Stimulated activated naive CD4-positive, alpha-beta T cell treated with Interleukin-2 at 50 U/mL for 16 hours (primary cell): ENCODE measurements around the gene SET.
A peak's percentile ranks its signal among the peaks of the same experiment; 100 is the strongest.
"Not testable (repeated sequence)": the region's sequence is repeated elsewhere in the genome, so short reads cannot be mapped to it uniquely, and the experiment has no call there.

Experiments used
- DNase-seq: peaks from one replicate; lab custom pipeline; 2025; lab: John Stamatoyannopoulos, UW

The SET gene

GRCh38 chr9:128687453-128687852 lies 1.6 kb upstream of the SET start:
- no peak for DNase-seq

- DNase-seq = peak; percentile 74
Observed at GRCh38 chr9:128689293-128689774, 312 bp downstream of the SET start.

- peak; percentile 60 for DNase-seq
Observed at GRCh38 chr9:128689820-128690683, 1.0 kb downstream of the SET start.

- no peak for DNase-seq
Observed at GRCh38 chr9:128690684-128691034, 1.6 kb downstream of the SET start.

- DNase-seq = not testable (repeated sequence)
Observed at GRCh38 chr9:128693738-128694137, 4.7 kb downstream of the SET start.

- no peak for DNase-seq
Observed at GRCh38 chr9:128694344-128694743, 5.3 kb downstream of the SET start.

GRCh38 chr9:128696923-128697707 lies 8.1 kb downstream of the SET start:
- DNase-seq = no peak

GRCh38 chr9:128699096-128699795 lies 10.2 kb downstream of the SET start:
- DNase-seq = not testable (repeated sequence)

- no peak for DNase-seq
Observed at GRCh38 chr9:128701227-128701854, 12.3 kb downstream of the SET start.

- DNase-seq = peak; percentile 82
Observed at GRCh38 chr9:128702445-128702948, 13.5 kb downstream of the SET start, which contains the start of gene PKN3. PKN3 (plus strand) TSS chr9:128702503; CDS start chr9:128702916, 413 bp downstream.

GRCh38 chr9:128702949-128703615 lies 14.1 kb downstream of the SET start:
- no peak for DNase-seq

GRCh38 chr9:128703616-128704355 lies 14.8 kb downstream of the SET start:
- no peak for DNase-seq

GRCh38 chr9:128704356-128704670 lies 15.3 kb downstream of the SET start:
- no peak for DNase-seq

GRCh38 chr9:128705051-128705965 lies 16.3 kb downstream of the SET start:
- no peak for DNase-seq

- no peak for DNase-seq
Observed at GRCh38 chr9:128706045-128706444, 17.0 kb downstream of the SET start.

GRCh38 chr9:128706671-128707381 lies 17.8 kb downstream of the SET start:
- no peak for DNase-seq

- no peak for DNase-seq
Observed at GRCh38 chr9:128707446-128707845, 18.4 kb downstream of the SET start.
